Neuronal stem cell (in vitro differentiated cells): ENCODE results near the gene PFDN6.
A peak's percentile ranks its signal among the peaks of the same experiment; 100 is the strongest.

Experiments used
- DNase-seq: peaks from one replicate; pipeline ENCODE4 v3.0.0-alpha.2; 2013; ENCODE audit warnings: low spot score
- H2AFZ ChIP-seq: one replicate; pipeline ENCODE4 v1.6.1; 2013; ENCODE audit warnings: mild to moderate bottlenecking, low read length, inconsistent platforms
- H2AK5ac ChIP-seq: 2 replicates; pipeline ENCODE4 v1.6.1; 2013; ENCODE audit warnings: low read depth, mild to moderate bottlenecking, inconsistent platforms, low read length, moderate library complexity, mixed read lengths
- H2BK120ac ChIP-seq: 2 replicates; pipeline ENCODE4 v1.6.1; 2013; ENCODE audit warnings: low read depth, mild to moderate bottlenecking, inconsistent platforms, low read length, moderate library complexity, mixed read lengths
- H2BK12ac ChIP-seq: one replicate; pipeline ENCODE4 v1.6.1; 2013; ENCODE audit warnings: low read length, inconsistent platforms
- H2BK15ac ChIP-seq: 2 replicates; pipeline ENCODE4 v1.6.1; 2013; ENCODE audit warnings: mild to moderate bottlenecking, low read length, inconsistent platforms, mixed read lengths
- H2BK5ac ChIP-seq: one replicate; pipeline ENCODE4 v1.6.1; 2013; ENCODE audit warnings: inconsistent platforms, mild to moderate bottlenecking, low read length, moderate library complexity
- H3K14ac ChIP-seq: one replicate; pipeline ENCODE4 v1.6.1; 2013; ENCODE audit warnings: low read length, inconsistent platforms
- H3K18ac ChIP-seq: 2 replicates; pipeline ENCODE4 v1.6.1; 2013; ENCODE audit warnings: low read length, inconsistent platforms
- H3K23ac ChIP-seq: 2 replicates; pipeline ENCODE4 v1.6.1; 2013; ENCODE audit warnings: low read depth, mild to moderate bottlenecking, mixed read lengths, low read length, inconsistent platforms; ENCODE audit not compliant: poor library complexity
- H3K27ac ChIP-seq: replicated peaks from 3 replicates; pipeline ENCODE4 v1.5.1; 2013; ENCODE audit warnings: low read length, inconsistent platforms
- H3K27me3 ChIP-seq, 3 experiments: 2 replicates each; pipeline ENCODE4 v1.6.1; 2013; ENCODE audit warnings: low read length in 3 of 3, mild to moderate bottlenecking in 2 of 3, inconsistent platforms in 1 of 3, low read depth in 1 of 3, mixed read lengths in 1 of 3, moderate library complexity in 1 of 3; ENCODE audit not compliant: control insufficient read depth in 3 of 3, insufficient read depth in 3 of 3
- H3K36me3 ChIP-seq, 2 donors: replicated peaks in 1 of 2; 2 replicates each; pipeline ENCODE4 v1.6.1; 2013; ENCODE audit warnings: low read length in 2 of 2; ENCODE audit not compliant: control insufficient read depth in 2 of 2, insufficient read depth in 2 of 2
- H3K4ac ChIP-seq: 2 replicates; pipeline ENCODE4 v1.6.1; 2013; ENCODE audit warnings: inconsistent platforms, mild to moderate bottlenecking, low read length, moderate library complexity
- H3K4me1 ChIP-seq, 2 donors: 1 replicate in 1 of 2; 2 replicates in 1 of 2; pipeline ENCODE4 v1.6.1; 2013; ENCODE audit warnings: low read length in 2 of 2, low read depth in 1 of 2; ENCODE audit not compliant: control insufficient read depth in 2 of 2, insufficient read depth in 1 of 2
- H3K4me2 ChIP-seq: one replicate; pipeline ENCODE4 v1.6.1; 2013; ENCODE audit warnings: mild to moderate bottlenecking, low read length, inconsistent platforms; ENCODE audit not compliant: insufficient read depth, poor library complexity, severe bottlenecking
- H3K4me3 ChIP-seq, 2 donors: 2 replicates each; pipeline ENCODE4 v1.5.1; 2013; ENCODE audit warnings: low read length in 2 of 2, mild to moderate bottlenecking in 2 of 2, inconsistent platforms in 1 of 2, moderate library complexity in 1 of 2
- H3K79me1 ChIP-seq: one replicate; pipeline ENCODE4 v1.6.1; 2013; ENCODE audit warnings: low read depth, mild to moderate bottlenecking, inconsistent platforms, low read length, moderate library complexity
- H3K9ac ChIP-seq: one replicate; pipeline ENCODE4 v1.6.1; 2013; ENCODE audit warnings: mild to moderate bottlenecking, low read depth, low read length, inconsistent platforms; ENCODE audit not compliant: poor library complexity
- H3K9me3 ChIP-seq, 2 donors: replicated peaks in 1 of 2; 2 replicates each; pipeline versions ENCODE3 to v1.6.1; 2013; ENCODE audit warnings: low read length in 2 of 2, mild to moderate bottlenecking in 2 of 2, inconsistent platforms in 1 of 2, low read depth in 1 of 2, mixed read lengths in 1 of 2, moderate library complexity in 1 of 2; ENCODE audit not compliant: control insufficient read depth in 2 of 2, insufficient read depth in 1 of 2
- H4K8ac ChIP-seq: one replicate; pipeline ENCODE4 v1.6.1; 2013; ENCODE audit warnings: low read depth, mild to moderate bottlenecking, inconsistent platforms, low read length, moderate library complexity
- H4K91ac ChIP-seq: one replicate; pipeline ENCODE4 v1.6.1; 2013; ENCODE audit warnings: low read length, low read depth, mild to moderate bottlenecking, inconsistent platforms; ENCODE audit not compliant: poor library complexity
- WGBS, 2 donors: extraction: QIAGEN DNeasy Blood & Tissue Kit; methylation state at CpG; one replicate each; pipeline ENCODE4 v1.1.7; 2013; ENCODE audit warnings: missing lambda C conversion rate in 2 of 2, mixed read lengths in 1 of 2; ENCODE audit not compliant: insufficient read length in 2 of 2, insufficient replicate concordance in 1 of 2; ENCODE audit errors: extremely low coverage in 2 of 2; 5-methylcytosine and 5-hydroxymethylcytosine counted together

Gene PFDN6

DNA sequence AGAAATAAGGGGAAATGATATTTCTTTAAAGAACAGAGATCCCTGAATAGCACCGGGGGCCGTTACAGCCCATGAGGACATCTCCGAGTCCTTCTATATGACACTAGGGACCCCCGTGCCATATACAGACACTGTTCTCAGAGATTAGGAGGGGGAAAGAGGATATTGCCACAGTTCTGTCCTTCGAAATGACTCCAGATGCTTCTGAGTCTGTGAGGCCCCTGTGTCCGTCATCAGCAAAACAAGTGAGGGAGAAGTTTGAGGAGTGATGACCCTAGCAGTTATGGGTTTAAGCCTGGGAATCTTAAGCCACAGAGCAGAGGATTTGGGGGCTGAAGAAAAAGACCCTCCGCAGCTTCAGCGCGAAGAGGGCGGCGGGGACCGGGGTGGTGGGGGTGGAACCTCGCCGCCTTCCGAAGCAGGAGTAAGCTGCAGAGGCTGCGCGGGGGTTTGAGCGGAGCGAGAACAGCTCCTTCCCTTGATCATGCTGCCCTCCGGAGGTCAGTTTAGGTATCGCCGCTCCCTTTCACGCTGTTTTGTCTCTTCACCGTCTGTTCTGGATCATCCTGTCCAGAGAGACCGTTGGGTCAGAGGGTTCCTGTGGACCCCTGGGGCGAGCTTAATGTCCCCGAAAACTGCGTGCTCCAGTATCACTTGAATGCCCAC, 41.3 kb upstream of the PFDN6 start:
- Histone ChIP-seq H3K18ac (no peak overlapping the region), H3K27ac (no peak overlapping the region)
- no CpG with 5 or more reads among the region's 28 CpGs for WGBS, 2 donors

DNA sequence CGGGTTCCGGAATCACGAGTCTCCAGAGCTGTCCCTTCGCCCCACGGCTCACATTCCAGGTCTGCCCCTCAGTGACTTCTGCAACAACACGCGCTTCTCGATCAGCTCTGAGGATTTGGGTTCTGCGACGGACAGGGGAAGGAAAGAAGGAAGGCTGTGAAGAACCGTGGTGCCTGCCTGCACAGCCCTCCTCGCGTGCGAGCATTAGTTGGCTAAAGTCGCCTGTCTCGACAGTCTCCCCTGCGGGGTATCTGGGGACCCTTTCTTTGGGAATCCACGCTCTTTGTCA, 40.8 kb upstream of the PFDN6 start:
- Histone ChIP-seq H3K4me2 (peak overlapping the region; percentile 91), H2BK12ac (no peak overlapping the region), H3K18ac (no peak overlapping the region), H3K23ac (peak overlapping the region; percentile 35), H3K27ac (no peak overlapping the region), H3K4me3 (peak overlapping the region; percentile 61 to 67), H3K4ac (no peak overlapping the region), H3K9ac (no peak overlapping the region), H3K14ac (no peak overlapping the region), H3K4me1 (peaks cover 9 to 13% of the 10 kb centered on the region in 2 donors), H3K9me3 (no peaks in the 10 kb centered on the region), H4K91ac (no peak overlapping the region), H4K8ac (no peak overlapping the region), H3K36me3 (peaks cover 3 to 20% of the 10 kb centered on the region in 2 donors), H3K79me1 (no peaks in the 10 kb centered on the region), H2BK15ac (peak overlapping the region; percentile 54), H2AFZ (peak overlapping the region; percentile 87), H2BK120ac (no peak overlapping the region), H2BK5ac (no peak overlapping the region), H2AK5ac (no peak overlapping the region), H3K27me3 (peaks cover 0 to 3% (median 0%) of the 10 kb centered on the region in 3 experiments)
- no peak for DNase-seq
- no CpG with 5 or more reads among the region's 18 CpGs for WGBS, 2 donors

More for the DNA sequence above, 41.3 kb upstream of the PFDN6 start:
- Histone ChIP-seq H3K23ac (peak overlapping the region; percentile 35), H2BK120ac (no peak overlapping the region), H2BK15ac (peak overlapping the region; percentile 54), H3K27me3 (peaks cover 0 to 3% (median 0%) of the 10 kb centered on the region in 3 experiments), H4K8ac (no peak overlapping the region), H2AFZ (peak overlapping the region; percentile 87), H3K4me1 (peaks cover 9 to 13% of the 10 kb centered on the region in 2 donors), H2BK12ac (no peak overlapping the region), H3K4ac (no peak overlapping the region), H3K36me3 (peaks cover 3 to 18% of the 10 kb centered on the region in 2 donors), H3K9me3 (no peaks in the 10 kb centered on the region), H3K14ac (no peak overlapping the region), H3K79me1 (no peaks in the 10 kb centered on the region), H3K9ac (peak overlapping the region; percentile 65), H3K4me2 (peak overlapping the region; percentile 91), H2AK5ac (no peak overlapping the region), H4K91ac (no peak overlapping the region), H2BK5ac (no peak overlapping the region), H3K4me3 (peak overlapping the region in 1 of 2 donors; percentile 67)
- peak; percentile 93 for DNase-seq

DNA sequence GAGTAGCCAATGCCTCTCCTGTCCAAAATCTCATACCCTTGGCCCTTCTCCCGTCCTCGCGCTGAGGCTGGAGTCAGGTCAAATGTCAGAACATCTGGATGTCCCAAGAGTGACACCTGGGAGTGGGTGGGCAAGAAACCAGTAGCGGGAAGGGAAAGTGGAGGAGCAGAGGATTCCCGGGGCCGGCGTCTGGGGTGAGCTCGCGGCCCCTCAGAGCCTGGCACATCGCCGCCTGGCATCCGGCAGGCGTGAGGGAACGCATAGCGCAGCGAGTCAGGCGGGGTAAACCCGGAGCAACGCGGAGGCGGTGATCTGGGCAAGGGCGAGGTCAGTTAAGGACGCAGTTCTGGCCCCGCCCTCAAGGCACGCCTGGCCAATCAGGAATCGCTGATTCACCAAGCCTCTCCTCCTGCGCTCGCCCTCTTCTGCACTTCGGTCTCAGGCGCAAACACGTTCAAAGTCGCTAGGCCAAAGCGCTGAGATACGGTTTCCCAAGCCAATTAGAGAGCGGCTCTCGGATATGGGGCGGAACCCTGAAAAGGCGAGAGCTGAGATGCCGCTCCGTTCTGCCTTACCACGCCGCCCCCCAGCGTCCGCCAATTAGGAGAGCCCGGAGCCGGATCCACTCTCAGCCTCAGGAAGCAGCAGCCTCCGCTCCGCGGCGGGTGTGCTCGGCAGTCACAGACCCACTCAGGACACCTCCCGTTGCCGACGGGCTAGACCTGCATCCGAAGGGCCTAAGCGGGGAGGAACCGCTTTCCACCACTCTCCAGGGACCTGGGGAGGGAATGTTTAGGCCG, 40.3 kb upstream of the PFDN6 start:
- WGBS, 2 donors, result no CpG with 5 or more reads among the region's 58 CpGs
- H3K27ac ChIP-seq, result peak overlapping the region; percentile 62
- H2AK5ac ChIP-seq, result no peak overlapping the region
- peak overlapping the region; percentile 67 to 80 for H3K4me3 ChIP-seq
- H3K4me2 ChIP-seq, result peak overlapping the region; percentile 91
- H3K79me1 ChIP-seq, result no peaks in the 10 kb centered on the region
- H2AFZ ChIP-seq, result peak overlapping the region; percentile 87
- H2BK120ac ChIP-seq, result no peak overlapping the region
- peak; percentile 96 for DNase-seq
- H4K8ac ChIP-seq, result no peak overlapping the region
- peak overlapping the region; percentile 92 for H3K9ac ChIP-seq
- no peaks in the 10 kb centered on the region for H3K9me3 ChIP-seq
- peak overlapping the region; percentile 7 for H2BK5ac ChIP-seq
- peaks cover 9 to 13% of the 10 kb centered on the region in 2 donors for H3K4me1 ChIP-seq
- peak overlapping the region; percentile 94 for H3K23ac ChIP-seq
- H3K18ac ChIP-seq, result peak overlapping the region; percentile 84
- H3K36me3 ChIP-seq, result peaks cover 3 to 22% of the 10 kb centered on the region in 2 donors
- H3K4ac ChIP-seq, result no peak overlapping the region
- no peak overlapping the region for H3K14ac ChIP-seq
- H2BK12ac ChIP-seq, result no peak overlapping the region
- no peak overlapping the region for H2BK15ac ChIP-seq
- H3K27me3 ChIP-seq, result peaks cover 0 to 3% (median 0%) of the 10 kb centered on the region in 3 experiments
- no peak overlapping the region for H4K91ac ChIP-seq
